K562 (cell line): ENCODE measurements around the gene CELF4. TPM values are rescaled to one million over a fixed set of nuclear protein-coding genes. Genes with fewer than 3 reads are reported as not detected.

Experiments
- ATAC-seq: fragments of 200-7000 bp; cut with Tn5 transposase; 3 replicates; pipeline ENCODE4 v1.9.1; 2020; ENCODE audit warnings: moderate library complexity
- BruUV-seq: library from RNA; stranded (reverse); fragments of 400-500 nt; replicated peaks from 2 replicates; lab custom pipeline; 2021; lab: Mats Ljungman, UMichigan
- CTCF ChIA-PET: fragments of 300-600 bp; formaldehyde crosslinking; extraction: SDS; loops from one replicate; lab custom pipeline; 2021; ENCODE audit warnings: low intra/inter-chr PET ratio; lab: Yijun Ruan, JAX
- POLR2A ChIA-PET: fragments of 300-600, 350-650 bp; sonication (Branson Sonifier 250); formaldehyde crosslinking; extraction: SDS; loops from one replicate; lab custom pipeline; 2021; ENCODE audit warnings: antibody characterized with exemption, inconsistent platforms; lab: Yijun Ruan, JAX
- DNase-seq, 4 experiments: peaks; one replicate each; pipeline versions ENCODE4 v3.0.0 to v3.0.0-alpha.2; 2011 to 2018; ENCODE audit warnings: low spot score in 3 of 4, mixed read lengths in 3 of 4; ENCODE audit errors: extremely low read depth in 1 of 4
- FAIRE-seq: peaks from 2 replicates; lab custom pipeline; 2011; peaks lifted over from hg19 to GRCh38; lab: Jason Lieb, UNC
- H2AFZ ChIP-seq: 2 replicates; pipeline ENCODE4 v1.6.0; 2011; ENCODE audit warnings: low read depth, low read length, control low read depth, inconsistent platforms
- H3K27ac ChIP-seq: fragments of 200-600 bp; 3 replicates; pipeline ENCODE4 v1.8.0; 2011; ENCODE audit warnings: low read depth, mild to moderate bottlenecking, control low read depth, inconsistent platforms, low read length, moderate library complexity, mixed read lengths; ENCODE audit errors: extremely low read depth
- H3K27me3 ChIP-seq, 2 experiments: fragments of 300-600 bp in 1 of 2; 2 replicates in 1 of 2; 3 replicates in 1 of 2; pipeline versions ENCODE4 v1.6.0 to v1.8.0; 2011; ENCODE audit warnings: inconsistent platforms in 2 of 2, low read length in 2 of 2, mild to moderate bottlenecking in 1 of 2, mixed read lengths in 1 of 2, moderate library complexity in 1 of 2; ENCODE audit not compliant: control insufficient read depth in 2 of 2, insufficient read depth in 2 of 2
- H3K36me3 ChIP-seq: fragments of 300-600 bp; 3 replicates; pipeline ENCODE4 v1.8.0; 2011; ENCODE audit warnings: mild to moderate bottlenecking, low read length, inconsistent platforms; ENCODE audit not compliant: control insufficient read depth, insufficient read depth
- H3K4me1 ChIP-seq, 2 experiments: fragments of 200-600 bp in 1 of 2; replicated peaks in 1 of 2; 2 replicates in 1 of 2; 3 replicates in 1 of 2; pipeline versions ENCODE4 v1.5.1 to v1.8.0; 2011; ENCODE audit warnings: inconsistent platforms in 2 of 2, low read length in 2 of 2, mild to moderate bottlenecking in 1 of 2, mixed read lengths in 1 of 2, moderate library complexity in 1 of 2; ENCODE audit not compliant: control insufficient read depth in 2 of 2, insufficient read depth in 2 of 2
- H3K4me2 ChIP-seq: 2 replicates; pipeline ENCODE4 v1.6.1; 2011; ENCODE audit warnings: low read length, control low read depth, inconsistent platforms, mixed read lengths; ENCODE audit not compliant: insufficient read depth
- H3K4me3 ChIP-seq: fragments of 200-600 bp; sonication (generic), shearing (Covaris generic); 2 replicates; pipeline ENCODE4 v1.5.1; 2016; ENCODE audit warnings: control low read depth, inconsistent platforms
- H3K79me2 ChIP-seq: fragments of 200-600 bp; 3 replicates; pipeline ENCODE4 v1.8.0; 2011; ENCODE audit warnings: low read length, inconsistent platforms; ENCODE audit not compliant: control insufficient read depth, insufficient read depth
- H3K9ac ChIP-seq, 2 experiments: 2 replicates each; pipeline versions ENCODE4 v1.6.0 to v1.6.1; 2011; ENCODE audit warnings: low read depth in 2 of 2, low read length in 2 of 2, control low read depth in 1 of 2, inconsistent platforms in 1 of 2, mild to moderate bottlenecking in 1 of 2, mixed read lengths in 1 of 2; ENCODE audit not compliant: insufficient read depth in 1 of 2
- H3K9me1 ChIP-seq: one replicate; pipeline ENCODE4 v1.6.0; 2011; ENCODE audit warnings: inconsistent platforms, mild to moderate bottlenecking, low read length, moderate library complexity; ENCODE audit not compliant: control insufficient read depth, insufficient read depth
- H3K9me3 ChIP-seq: replicated peaks from 2 replicates; pipeline ENCODE4 v1.5.1; 2011; ENCODE audit warnings: low read depth, low read length, inconsistent platforms; ENCODE audit not compliant: control insufficient read depth, insufficient read depth
- H4K20me1 ChIP-seq: replicated peaks from 2 replicates; pipeline ENCODE4 v1.6.1; 2011; ENCODE audit warnings: low read length, inconsistent platforms, mixed read lengths; ENCODE audit not compliant: control insufficient read depth, insufficient read depth
- ATF1 ChIP-seq, 2 experiments: fragments of 450-650 bp in 1 of 2; IDR thresholded peaks; 2 replicates each; pipeline ENCODE4 v1.6.1; 2016; ENCODE audit warnings: missing compliant biosample characterization in 1 of 2, missing genetic modification characterization in 1 of 2
- CREB5 ChIP-seq: fragments of 250-450 bp; sonication (Bioruptor Pico); IDR thresholded peaks from 2 replicates; pipeline ENCODE4 v1.5.0; 2020; ENCODE audit warnings: mild to moderate bottlenecking
- ESRRA ChIP-seq: fragments of 450-650 bp; IDR thresholded peaks from 2 replicates; pipeline ENCODE4 v1.6.1; 2014; ENCODE audit warnings: low read depth, mild to moderate bottlenecking, moderate library complexity, borderline replicate concordance
- FIP1L1 ChIP-seq: fragments of 200-400 bp; formaldehyde crosslinking; IDR thresholded peaks from 2 replicates; pipeline ENCODE4 v1.6.1; 2018; ENCODE audit warnings: mild to moderate bottlenecking, low read depth, low read length; ENCODE audit not compliant: poor library complexity, severe bottlenecking
- FUS ChIP-seq: fragments of 200-400 bp; formaldehyde crosslinking; optimal IDR thresholded peaks from 2 replicates; pipeline ENCODE3; 2017; ENCODE audit warnings: low read depth, low read length
- HMGN3 ChIP-seq: IDR thresholded peaks from 2 replicates; pipeline ENCODE4 v1.6.1; 2011; ENCODE audit warnings: borderline replicate concordance, low read depth, mild to moderate bottlenecking, mixed read lengths, low read length; ENCODE audit not compliant: insufficient read length; ENCODE audit errors: extremely low read depth
- OTX1 ChIP-seq: fragments of 450-650 bp; formaldehyde crosslinking; IDR thresholded peaks from 2 replicates; pipeline ENCODE4 v1.4.0; 2022; ENCODE audit warnings: mild to moderate bottlenecking
- RAD51 ChIP-seq: fragments of 450-650 bp; IDR thresholded peaks from 2 replicates; pipeline ENCODE4 v1.7.1; 2016; ENCODE audit warnings: low read depth, mild to moderate bottlenecking, borderline replicate concordance
- RBM39 ChIP-seq: fragments of 200-400 bp; formaldehyde crosslinking; optimal IDR thresholded peaks from 2 replicates; pipeline ENCODE3; 2018; ENCODE audit warnings: low read depth, low read length
- SRSF7 ChIP-seq: fragments of 200-400 bp; formaldehyde crosslinking; optimal IDR thresholded peaks from 2 replicates; pipeline ENCODE3; 2017; ENCODE audit warnings: mild to moderate bottlenecking, low read depth, low read length
- U2AF2 ChIP-seq: fragments of 200-400 bp; formaldehyde crosslinking; optimal IDR thresholded peaks from 2 replicates; pipeline ENCODE3; 2017; ENCODE audit warnings: low read depth, mild to moderate bottlenecking, low read length
- ZNF518B ChIP-seq: fragments of 250-450 bp; sonication (Bioruptor Pico); IDR thresholded peaks from 2 replicates; pipeline ENCODE4 v1.5.0; 2021; ENCODE audit warnings: mild to moderate bottlenecking, moderate library complexity
- WGBS: fragments of 100-300 bp; shearing (Covaris generic); methylation state at CpG from one replicate; pipeline ENCODE4 v1.1.6; 2016; ENCODE audit warnings: low coverage, mixed read lengths; ENCODE audit not compliant: insufficient coverage; ENCODE audit errors: missing lambda C conversion rate; 5-methylcytosine and 5-hydroxymethylcytosine counted together
- in situ Hi-C: fragments of 300-500 bp; cut with MboI; formaldehyde crosslinking; loops from 4 replicates; pipeline ENCODE4 v1.15.0; 2018; ENCODE audit warnings: inconsistent platforms, mixed read lengths
- intact Hi-C: fragments of 100-400 bp; cut with micrococcal nuclease; formaldehyde crosslinking; loops from 2 replicates; pipeline ENCODE4 v1.14.2; 2022
- polyA plus RNA-seq, 8 experiments: library from polyadenylated mRNA; depleted of rRNA in 4 of 8; stranded (reverse) in 5 of 8; unstranded in 3 of 8; fragments of >200 nt; fragmentation: Nextera tagmentation in 2 of 8; fragmentation: Illumina TruSeq in 1 of 8; extraction: Ambion mirVana in 2 of 8; extraction: Trizol in 1 of 8; gene quantifications; 2 replicates each; pipeline versions ENCODE4 v1.2.1 to v1.2.3, GENCODE V29; 2011 to 2014; ENCODE audit warnings: inconsistent platforms in 1 of 8, missing spikeins in 1 of 8
- total RNA-seq, 7 experiments: library from RNA; depleted of rRNA in 6 of 7; stranded (reverse); fragments of >200 nt in 6 of 7; fragmentation: Illumina TruSeq in 2 of 7; extraction: Trizol in 2 of 7; gene quantifications; 2 replicates each; pipeline versions ENCODE4 v1.2.1 to v1.2.3, GENCODE V29; 2011 to 2021; ENCODE audit warnings: low replicate concordance in 1 of 7
- TF ChIP-seq, protein P1 (sequence below): fragments of 250-450 bp; sonication (Bioruptor Pico); IDR thresholded peaks from 2 replicates; pipeline ENCODE4 v1.4.0; 2020; ENCODE audit warnings: mild to moderate bottlenecking, moderate library complexity

CELF4 gene
- total and polyA plus RNA-seq, 9 of the 15 experiments (the other 6 are each of a cell fraction or from before 2014, with no cell fraction given), result 0.04 to 0.24 (median 0.07) TPM; not detected in 3

- no peak for TF ChIP-seq ZNF518B
- TF ChIP-seq, protein P1, sequence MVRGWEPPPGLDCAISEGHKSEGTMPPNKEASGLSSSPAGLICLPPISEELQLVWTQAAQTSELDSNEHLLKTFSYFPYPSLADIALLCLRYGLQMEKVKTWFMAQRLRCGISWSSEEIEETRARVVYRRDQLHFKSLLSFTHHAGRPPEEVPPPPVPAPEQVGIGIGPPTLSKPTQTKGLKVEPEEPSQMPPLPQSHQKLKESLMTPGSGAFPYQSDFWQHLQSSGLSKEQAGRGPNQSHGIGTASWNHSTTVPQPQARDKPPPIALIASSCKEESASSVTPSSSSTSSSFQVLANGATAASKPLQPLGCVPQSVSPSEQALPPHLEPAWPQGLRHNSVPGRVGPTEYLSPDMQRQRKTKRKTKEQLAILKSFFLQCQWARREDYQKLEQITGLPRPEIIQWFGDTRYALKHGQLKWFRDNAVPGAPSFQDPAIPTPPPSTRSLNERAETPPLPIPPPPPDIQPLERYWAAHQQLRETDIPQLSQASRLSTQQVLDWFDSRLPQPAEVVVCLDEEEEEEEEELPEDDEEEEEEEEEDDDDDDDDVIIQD (CRISPR knock-in tag), result no peak
- TF ChIP-seq FUS, result no peak
- no peak for TF ChIP-seq HMGN3
- no peak for TF ChIP-seq U2AF2
- TF ChIP-seq, all 486 proteins: peak for 0
Observed at GRCh38 chr18:37303009-37303408, 262.6 kb downstream of the CELF4 start (continued).

DNA sequence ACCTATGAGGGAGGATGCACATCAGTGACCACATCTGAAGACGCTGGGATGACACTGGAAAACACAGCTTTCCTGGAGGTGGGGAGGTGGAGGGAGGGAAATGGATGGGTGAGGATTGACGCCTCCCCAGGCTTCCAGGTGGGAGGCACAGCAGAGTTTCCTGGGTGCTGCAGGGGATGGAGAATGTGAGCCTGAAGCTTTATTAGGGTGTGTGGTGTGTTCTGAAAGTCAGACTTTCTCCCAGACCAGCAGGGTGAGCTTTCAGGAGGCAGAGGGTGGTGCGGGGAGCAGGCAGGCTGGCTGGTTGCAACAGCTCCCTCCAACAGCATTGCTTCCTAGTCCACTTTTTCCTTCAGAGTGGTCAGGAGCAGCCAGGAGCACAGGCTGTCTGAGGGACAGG, 263.1 kb downstream of the CELF4 start:
- Histone ChIP-seq H3K27ac (no peak overlapping the region), H3K4me3 (no peak overlapping the region), H3K9me1 (peaks cover 3% of the 10 kb centered on the region), H4K20me1 (0 out of 2 replicates have a peak, but pooled peaks cover 4% of the 10 kb centered on the region), H3K9ac (no peak overlapping the region), H3K36me3 (no peaks in the 10 kb centered on the region), H3K27me3 (peaks cover 0 to 27% of the 10 kb centered on the region in 2 experiments; a peak in 2 of 5 replicates), H3K79me2 (no peaks in the 10 kb centered on the region), H3K4me2 (no peak overlapping the region), H2AFZ (no peak overlapping the region), H3K4me1 (peaks cover 16 to 19% of the 10 kb centered on the region in 2 experiments), H3K9me3 (no peaks in the 10 kb centered on the region)
- 0% methylated on average over 3 of the region's 3 CpGs for WGBS
- FAIRE-seq, result no peak
- intact Hi-C loops, result no loop called here
- ChIA-PET POLR2A (interaction anchor here (0.6 kb wide), 1 partner anchor 8 kb away, joined by 3 read pairs; no protein-coding TSS in a partner anchor), CTCF (no interaction called here)
- BruUV-seq, result no TSS peak
- no peak for DNase-seq
- in situ Hi-C loops, result no loop called here
- ATAC-seq, result no peak
- TF ChIP-seq ATF1 (CRISPR knock-in tag; IDR thresholded peaks at IDR 0.05), result no peak
- no peak for TF ChIP-seq ATF1 (tag; IDR thresholded peaks at IDR 0.05)
- no peak for TF ChIP-seq SRSF7
- TF ChIP-seq FIP1L1, result no peak
- no peak for TF ChIP-seq ESRRA
- TF ChIP-seq CREB5, result no peak
- TF ChIP-seq RAD51, result no peak
- TF ChIP-seq OTX1 (CRISPR knock-in tag), result no peak
- no peak for TF ChIP-seq RBM39
